ENCODE measurements around the gene TDRD12.

Gene TDRD12, protein sequence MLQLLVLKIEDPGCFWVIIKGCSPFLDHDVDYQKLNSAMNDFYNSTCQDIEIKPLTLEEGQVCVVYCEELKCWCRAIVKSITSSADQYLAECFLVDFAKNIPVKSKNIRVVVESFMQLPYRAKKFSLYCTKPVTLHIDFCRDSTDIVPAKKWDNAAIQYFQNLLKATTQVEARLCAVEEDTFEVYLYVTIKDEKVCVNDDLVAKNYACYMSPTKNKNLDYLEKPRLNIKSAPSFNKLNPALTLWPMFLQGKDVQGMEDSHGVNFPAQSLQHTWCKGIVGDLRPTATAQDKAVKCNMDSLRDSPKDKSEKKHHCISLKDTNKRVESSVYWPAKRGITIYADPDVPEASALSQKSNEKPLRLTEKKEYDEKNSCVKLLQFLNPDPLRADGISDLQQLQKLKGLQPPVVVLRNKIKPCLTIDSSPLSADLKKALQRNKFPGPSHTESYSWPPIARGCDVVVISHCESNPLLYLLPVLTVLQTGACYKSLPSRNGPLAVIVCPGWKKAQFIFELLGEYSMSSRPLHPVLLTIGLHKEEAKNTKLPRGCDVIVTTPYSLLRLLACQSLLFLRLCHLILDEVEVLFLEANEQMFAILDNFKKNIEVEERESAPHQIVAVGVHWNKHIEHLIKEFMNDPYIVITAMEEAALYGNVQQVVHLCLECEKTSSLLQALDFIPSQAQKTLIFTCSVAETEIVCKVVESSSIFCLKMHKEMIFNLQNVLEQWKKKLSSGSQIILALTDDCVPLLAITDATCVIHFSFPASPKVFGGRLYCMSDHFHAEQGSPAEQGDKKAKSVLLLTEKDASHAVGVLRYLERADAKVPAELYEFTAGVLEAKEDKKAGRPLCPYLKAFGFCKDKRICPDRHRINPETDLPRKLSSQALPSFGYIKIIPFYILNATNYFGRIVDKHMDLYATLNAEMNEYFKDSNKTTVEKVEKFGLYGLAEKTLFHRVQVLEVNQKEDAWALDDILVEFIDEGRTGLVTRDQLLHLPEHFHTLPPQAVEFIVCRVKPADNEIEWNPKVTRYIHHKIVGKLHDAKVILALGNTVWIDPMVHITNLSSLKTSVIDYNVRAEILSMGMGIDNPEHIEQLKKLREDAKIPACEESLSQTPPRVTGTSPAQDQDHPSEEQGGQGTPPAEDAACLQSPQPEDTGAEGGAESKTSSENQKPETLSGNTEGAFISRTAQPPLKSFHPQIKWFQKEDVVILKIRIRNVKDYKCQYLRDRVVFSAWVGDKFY (N-terminal part only)

DNA sequence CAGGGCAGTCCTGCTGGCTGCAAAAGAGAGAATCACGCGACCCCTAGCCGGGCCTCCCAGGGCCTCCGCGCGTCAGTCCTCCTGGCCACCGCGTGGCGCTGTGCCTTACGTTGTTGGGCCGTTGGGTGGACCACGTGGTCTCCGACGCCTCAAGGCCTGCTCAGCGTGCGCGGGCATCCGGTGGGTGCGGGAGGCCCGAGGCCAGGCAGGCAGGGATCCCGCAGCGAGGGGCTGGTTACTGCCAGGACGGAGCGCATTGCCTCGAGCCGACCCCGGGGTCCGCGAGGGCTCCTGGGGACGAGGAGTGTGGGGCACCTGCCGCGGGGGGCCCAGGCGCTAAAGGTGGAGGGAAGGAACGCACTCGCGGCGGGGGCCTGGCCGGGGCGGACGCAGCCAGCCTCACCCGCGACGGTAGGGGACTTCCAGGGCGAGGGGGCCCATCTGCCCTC, at the start of gene TDRD12:
Gene TDRD12, plus strand, starts transcription at position 157 of the 449 bp plus-strand sequence. CDS start 306 bp downstream, outside the sequence.
- in situ Hi-C loops (cut with HindIII; ENCODE audit: low sequenced_read_pairs) = no loop called here
- TF ChIP-seq, protein P1, sequence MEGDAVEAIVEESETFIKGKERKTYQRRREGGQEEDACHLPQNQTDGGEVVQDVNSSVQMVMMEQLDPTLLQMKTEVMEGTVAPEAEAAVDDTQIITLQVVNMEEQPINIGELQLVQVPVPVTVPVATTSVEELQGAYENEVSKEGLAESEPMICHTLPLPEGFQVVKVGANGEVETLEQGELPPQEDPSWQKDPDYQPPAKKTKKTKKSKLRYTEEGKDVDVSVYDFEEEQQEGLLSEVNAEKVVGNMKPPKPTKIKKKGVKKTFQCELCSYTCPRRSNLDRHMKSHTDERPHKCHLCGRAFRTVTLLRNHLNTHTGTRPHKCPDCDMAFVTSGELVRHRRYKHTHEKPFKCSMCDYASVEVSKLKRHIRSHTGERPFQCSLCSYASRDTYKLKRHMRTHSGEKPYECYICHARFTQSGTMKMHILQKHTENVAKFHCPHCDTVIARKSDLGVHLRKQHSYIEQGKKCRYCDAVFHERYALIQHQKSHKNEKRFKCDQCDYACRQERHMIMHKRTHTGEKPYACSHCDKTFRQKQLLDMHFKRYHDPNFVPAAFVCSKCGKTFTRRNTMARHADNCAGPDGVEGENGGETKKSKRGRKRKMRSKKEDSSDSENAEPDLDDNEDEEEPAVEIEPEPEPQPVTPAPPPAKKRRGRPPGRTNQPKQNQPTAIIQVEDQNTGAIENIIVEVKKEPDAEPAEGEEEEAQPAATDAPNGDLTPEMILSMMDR (IDR thresholded peaks at IDR 0.05; ENCODE audit: low read depth, low read length) = no peak
- no peak for DNase-seq (ENCODE audit: low read depth, low spot score)
- no peak within 1 kb of the TSS for H3K4me3 ChIP-seq (ENCODE audit: low read depth, low read length)

DNA sequence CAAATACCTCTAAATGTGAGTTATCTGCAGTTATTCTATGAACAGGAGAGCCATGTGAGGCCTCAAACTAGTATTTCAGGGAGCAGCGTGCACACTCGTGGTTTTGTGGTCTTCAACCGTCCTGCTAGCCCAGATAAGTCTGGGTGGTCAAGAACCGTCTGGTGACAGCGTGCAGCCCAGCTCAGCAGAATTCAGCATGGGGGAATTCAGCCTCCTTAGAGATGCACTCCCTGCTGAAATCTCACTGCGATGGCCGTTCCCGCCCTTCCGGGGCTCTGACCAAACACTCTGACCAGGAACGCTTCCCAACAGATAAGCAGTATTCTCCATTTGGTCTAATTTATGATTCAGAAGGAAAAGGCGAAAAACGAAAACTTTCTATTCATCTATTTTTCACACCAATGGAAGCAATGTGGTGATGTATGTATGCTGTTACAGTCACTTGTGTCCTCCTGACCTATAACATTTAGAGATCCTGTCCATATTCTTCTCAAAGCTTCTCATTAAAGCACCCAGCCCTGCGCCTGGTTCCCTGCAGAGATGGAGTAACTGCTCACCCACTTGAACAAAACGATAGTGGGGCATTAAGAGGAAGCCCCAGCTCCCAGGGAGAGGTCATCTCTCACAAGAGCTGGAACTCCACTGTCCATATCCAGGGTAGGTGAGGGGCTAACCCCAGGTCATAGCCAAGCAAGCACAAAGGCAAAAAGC, 47.5 kb upstream of the TDRD12 start:
- TF ChIP-seq, protein P1 (IDR thresholded peaks at IDR 0.05; ENCODE audit: low read depth, low read length) = no peak
- no peak overlapping the region for H3K4me3 ChIP-seq (ENCODE audit: low read depth, low read length)
- in situ Hi-C loops (cut with HindIII; ENCODE audit: low sequenced_read_pairs) = no loop called here
- DNase-seq (ENCODE audit: low read depth, low spot score) = peak; percentile 11

DNA sequence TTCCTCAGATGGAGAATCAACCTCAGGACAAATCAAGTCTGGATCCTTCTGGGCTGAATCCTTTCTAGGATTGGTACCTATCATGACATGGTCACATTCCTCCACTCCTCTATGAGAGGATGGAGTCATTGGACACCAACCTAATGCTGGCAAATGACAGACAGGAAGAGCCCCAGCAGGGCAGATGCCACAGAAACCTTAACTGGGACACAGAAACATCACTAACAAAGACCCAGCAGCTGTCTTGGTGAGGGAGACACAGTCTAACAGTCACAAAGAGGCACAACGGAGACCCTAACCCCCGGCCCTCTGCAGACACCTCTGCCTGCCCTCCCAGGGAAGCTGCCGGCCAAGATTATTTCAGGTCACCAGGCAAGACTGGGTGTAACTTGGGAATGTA, 46.7 kb upstream of the TDRD12 start:
- TF ChIP-seq, protein P1 (IDR thresholded peaks at IDR 0.05; ENCODE audit: low read depth, low read length) = no peak
- in situ Hi-C loops (cut with HindIII; ENCODE audit: low sequenced_read_pairs) = no loop called here
- H3K4me3 ChIP-seq (ENCODE audit: low read depth, low read length) = no peak overlapping the region
- DNase-seq (ENCODE audit: low read depth, low spot score) = no peak

DNA sequence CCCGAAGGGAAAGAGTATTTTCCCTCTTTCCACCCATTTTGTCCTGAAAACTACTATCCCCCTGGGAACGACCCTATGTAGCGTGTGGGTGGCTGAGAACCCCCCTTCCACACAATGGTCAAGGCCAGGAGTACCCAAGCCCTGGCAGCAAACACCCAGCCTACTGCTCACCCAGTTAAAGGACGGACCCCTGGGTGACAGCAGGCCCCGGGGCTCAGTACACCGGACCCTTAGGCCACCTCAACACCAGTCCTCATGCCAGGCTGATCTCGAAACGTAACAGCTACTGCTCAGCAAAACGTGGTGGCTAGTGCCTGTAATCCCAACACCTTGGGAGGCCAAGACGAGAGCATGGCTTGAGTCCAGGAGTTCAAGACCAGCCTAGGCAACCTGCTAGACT, 46.0 kb upstream of the TDRD12 start:
- H3K4me3 ChIP-seq (ENCODE audit: low read depth, low read length) = no peak overlapping the region
- TF ChIP-seq, protein P1 (IDR thresholded peaks at IDR 0.05; ENCODE audit: low read depth, low read length) = no peak
- in situ Hi-C loops (cut with HindIII; ENCODE audit: low sequenced_read_pairs) = no loop called here
- no peak for DNase-seq (ENCODE audit: low read depth, low spot score)

DNA sequence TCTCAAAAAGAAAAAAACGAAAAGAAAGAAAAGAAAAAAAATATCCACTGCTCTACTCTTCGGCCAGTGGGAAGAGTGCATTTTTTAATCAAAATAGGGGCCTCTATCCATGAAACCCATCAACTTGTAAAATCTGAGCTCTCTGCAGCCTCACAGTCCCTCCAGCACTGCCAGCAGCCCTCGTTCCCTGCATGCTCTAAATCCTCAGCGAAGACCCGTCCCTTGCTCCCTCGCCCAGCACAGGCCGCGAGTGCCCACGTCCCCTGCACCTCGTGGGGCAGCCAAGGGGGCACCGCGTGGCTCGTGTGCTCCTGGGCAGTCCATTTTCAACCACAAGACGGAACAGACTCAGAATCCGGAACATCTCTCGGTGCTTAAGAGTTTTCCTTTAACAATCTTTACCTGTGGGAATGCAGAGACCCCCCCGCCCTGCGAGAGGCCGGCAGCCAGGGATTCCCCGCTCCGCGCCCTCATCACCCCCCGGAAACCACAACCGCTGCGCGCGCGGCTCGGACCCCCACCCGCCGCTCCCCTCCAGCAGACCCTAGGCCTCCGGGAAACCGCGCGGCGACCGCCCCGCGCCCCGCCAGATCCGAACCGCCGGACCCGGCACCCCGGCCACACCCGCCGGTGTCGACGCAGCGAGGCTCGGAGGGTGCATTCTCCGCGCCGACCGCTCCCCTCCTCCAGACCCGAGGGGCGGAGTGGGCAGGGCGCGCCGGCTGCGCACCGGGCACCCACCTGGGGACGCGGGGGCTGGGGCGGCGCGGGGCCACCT, 45.2 kb upstream of the TDRD12 start:
- no peak for DNase-seq (ENCODE audit: low read depth, low spot score)
- in situ Hi-C loops (cut with HindIII; ENCODE audit: low sequenced_read_pairs) = no loop called here
- peak overlapping the region; percentile 75 for H3K4me3 ChIP-seq (ENCODE audit: low read depth, low read length)
- TF ChIP-seq, protein P1 (IDR thresholded peaks at IDR 0.05; ENCODE audit: low read depth, low read length) = no peak

Data from astrocyte of the spinal cord (primary cell).